ENCODE results near the gene KATNIP. TPM values are rescaled to one million over a fixed set of nuclear protein-coding genes. Genes with fewer than 3 reads are reported as not detected.

Gene KATNIP
- total RNA-seq, 4 donors from 2014 or later: 11.2 to 20.0 (median 17.5) TPM

- H3K27me3 ChIP-seq: no peaks in the 10 kb centered on the region
- DNase-seq (ENCODE audit: extremely low spot score): no peak
- H3K4me3 ChIP-seq: no peak overlapping the region
- peaks cover 0 to 8% (median 0%) of the 10 kb centered on the region in 4 donors for H3K9me3 ChIP-seq
- WGBS: 80% methylated on average over 2 of the region's 6 CpGs
- H3K27ac ChIP-seq (replicated peaks in 1 of 4): no peak overlapping the region
- TF ChIP-seq POLR2AphosphoS5 (IDR thresholded peaks at IDR 0.05) (no peak), EP300 (IDR thresholded peaks at IDR 0.05) (no peak), POLR2A (IDR thresholded peaks at IDR 0.05; ENCODE audit: low read depth) (no peak), CTCF (IDR thresholded peaks at IDR 0.05) (no peak)
- intact Hi-C loops (cut with DNase I): no loop called here
- H3K36me3 ChIP-seq: peaks cover 92 to 100% (median 98%) of the 10 kb centered on the region in 4 donors
- no peaks in the 10 kb centered on the region for H3K4me1 ChIP-seq
Measured at GRCh38 chr16:27529962-27530361, 20.0 kb upstream of the KATNIP start.

GRCh38 chr16:27531186-27531585 lies 18.8 kb upstream of the KATNIP start:
- TF ChIP-seq CTCF (IDR thresholded peaks at IDR 0.05) (no peak), EP300 (IDR thresholded peaks at IDR 0.05) (no peak), POLR2A (IDR thresholded peaks at IDR 0.05; ENCODE audit: low read depth) (no peak), POLR2AphosphoS5 (IDR thresholded peaks at IDR 0.05) (no peak)
- no peaks in the 10 kb centered on the region for H3K4me1 ChIP-seq
- no peaks in the 10 kb centered on the region for H3K27me3 ChIP-seq
- H3K4me3 ChIP-seq: no peak overlapping the region
- 62% methylated on average over 2 of the region's 2 CpGs for WGBS
- H3K27ac ChIP-seq (replicated peaks in 1 of 4): no peak overlapping the region
- intact Hi-C loops (cut with DNase I): no loop called here
- peaks cover 90 to 100% (median 97%) of the 10 kb centered on the region in 4 donors for H3K36me3 ChIP-seq
- DNase-seq (ENCODE audit: extremely low spot score): no peak
- H3K9me3 ChIP-seq: no peaks in the 10 kb centered on the region

GRCh38 chr16:27531826-27532800 lies 17.8 kb upstream of the KATNIP start:
- no peak for DNase-seq (ENCODE audit: extremely low spot score)
- Histone ChIP-seq H3K9me3 (no peaks in the 10 kb centered on the region), H3K27me3 (no peaks in the 10 kb centered on the region), H3K4me3 (no peak overlapping the region), H3K4me1 (no peaks in the 10 kb centered on the region), H3K27ac (replicated peaks in 1 of 4) (no peak overlapping the region), H3K36me3 (peaks cover 86 to 100% (median 97%) of the 10 kb centered on the region in 4 donors)
- TF ChIP-seq POLR2AphosphoS5 (IDR thresholded peaks at IDR 0.05) (no peak), CTCF (IDR thresholded peaks at IDR 0.05) (no peak), POLR2A (IDR thresholded peaks at IDR 0.05; ENCODE audit: low read depth) (no peak), EP300 (IDR thresholded peaks at IDR 0.05) (no peak)
- intact Hi-C loops (cut with DNase I): no loop called here
- 59% methylated on average over 19 of the region's 19 CpGs for WGBS

- intact Hi-C loops (cut with DNase I): no loop called here
- Histone ChIP-seq H3K4me3 (no peak overlapping the region), H3K27ac (replicated peaks in 1 of 4) (no peak overlapping the region), H3K36me3 (peaks cover 81 to 98% (median 94%) of the 10 kb centered on the region in 4 donors), H3K9me3 (no peaks in the 10 kb centered on the region), H3K27me3 (no peaks in the 10 kb centered on the region), H3K4me1 (peaks cover 0 to 3% (median 0%) of the 10 kb centered on the region in 4 donors)
- TF ChIP-seq EP300 (IDR thresholded peaks at IDR 0.05): no peak
- no peak for TF ChIP-seq POLR2AphosphoS5 (IDR thresholded peaks at IDR 0.05)
- no peak for TF ChIP-seq CTCF (IDR thresholded peaks at IDR 0.05)
- no peak for TF ChIP-seq POLR2A (IDR thresholded peaks at IDR 0.05; ENCODE audit: low read depth)
- DNase-seq (ENCODE audit: extremely low spot score): no peak
- 92% methylated on average over 4 of the region's 4 CpGs for WGBS
Measured at GRCh38 chr16:27534256-27534655, 15.7 kb upstream of the KATNIP start.

Data from esophagus muscularis mucosa (tissue), 4 donors.